Measurements from ENCODE around the gene MTMR3.

Gene MTMR3

GRCh38 chr22:30040499-30041260 is 157.7 kb downstream of the MTMR3 start:
- H3K4me3 ChIP-seq (ENCODE audit: low read length): no peak overlapping the region
- peak; percentile 17 for DNase-seq (ENCODE audit: low read depth)
- no peak for TF ChIP-seq CTCF (conservative IDR thresholded peaks at IDR 0.05; ENCODE audit: low read length)

GRCh38 chr22:30041475-30041874 is 158.5 kb downstream of the MTMR3 start:
- no peak for DNase-seq (ENCODE audit: low read depth)
- TF ChIP-seq CTCF (conservative IDR thresholded peaks at IDR 0.05; ENCODE audit: low read length): no peak
- H3K4me3 ChIP-seq (ENCODE audit: low read length): no peak overlapping the region

- no peak overlapping the region for H3K4me3 ChIP-seq (ENCODE audit: low read length)
- no peak for DNase-seq (ENCODE audit: low read depth)
- TF ChIP-seq CTCF (conservative IDR thresholded peaks at IDR 0.05; ENCODE audit: low read length): no peak
Measured at GRCh38 chr22:30041881-30042280, 158.9 kb downstream of the MTMR3 start.

- no peak for DNase-seq (ENCODE audit: low read depth)
- TF ChIP-seq CTCF (conservative IDR thresholded peaks at IDR 0.05; ENCODE audit: low read length): no peak
- no peak overlapping the region for H3K4me3 ChIP-seq (ENCODE audit: low read length)
Measured at GRCh38 chr22:30043161-30043560, 160.2 kb downstream of the MTMR3 start.

GRCh38 chr22:30044369-30044768 is 161.4 kb downstream of the MTMR3 start:
- DNase-seq (ENCODE audit: low read depth): peak; percentile 83
- no peak overlapping the region for H3K4me3 ChIP-seq (ENCODE audit: low read length)
- no peak for TF ChIP-seq CTCF (conservative IDR thresholded peaks at IDR 0.05; ENCODE audit: low read length)

GRCh38 chr22:30044881-30045493 is 162.0 kb downstream of the MTMR3 start:
- no peak for DNase-seq (ENCODE audit: low read depth)
- no peak overlapping the region for H3K4me3 ChIP-seq (ENCODE audit: low read length)
- TF ChIP-seq CTCF (conservative IDR thresholded peaks at IDR 0.05; ENCODE audit: low read length): no peak

GRCh38 chr22:30045494-30045887 is 162.5 kb downstream of the MTMR3 start:
- TF ChIP-seq CTCF (conservative IDR thresholded peaks at IDR 0.05; ENCODE audit: low read length): no peak
- no peak for DNase-seq (ENCODE audit: low read depth)
- H3K4me3 ChIP-seq (ENCODE audit: low read length): no peak overlapping the region

Measured in AG10803 (cell line).